ENCODE data around the gene RHO. TPM values are rescaled to one million over a fixed set of nuclear protein-coding genes. Genes with fewer than 3 reads are reported as not detected.

RHO gene
- total and polyA plus RNA-seq, 2 donors (not counting 3 experiments of a cell fraction or from before 2014, with no cell fraction given): not detected

DNA sequence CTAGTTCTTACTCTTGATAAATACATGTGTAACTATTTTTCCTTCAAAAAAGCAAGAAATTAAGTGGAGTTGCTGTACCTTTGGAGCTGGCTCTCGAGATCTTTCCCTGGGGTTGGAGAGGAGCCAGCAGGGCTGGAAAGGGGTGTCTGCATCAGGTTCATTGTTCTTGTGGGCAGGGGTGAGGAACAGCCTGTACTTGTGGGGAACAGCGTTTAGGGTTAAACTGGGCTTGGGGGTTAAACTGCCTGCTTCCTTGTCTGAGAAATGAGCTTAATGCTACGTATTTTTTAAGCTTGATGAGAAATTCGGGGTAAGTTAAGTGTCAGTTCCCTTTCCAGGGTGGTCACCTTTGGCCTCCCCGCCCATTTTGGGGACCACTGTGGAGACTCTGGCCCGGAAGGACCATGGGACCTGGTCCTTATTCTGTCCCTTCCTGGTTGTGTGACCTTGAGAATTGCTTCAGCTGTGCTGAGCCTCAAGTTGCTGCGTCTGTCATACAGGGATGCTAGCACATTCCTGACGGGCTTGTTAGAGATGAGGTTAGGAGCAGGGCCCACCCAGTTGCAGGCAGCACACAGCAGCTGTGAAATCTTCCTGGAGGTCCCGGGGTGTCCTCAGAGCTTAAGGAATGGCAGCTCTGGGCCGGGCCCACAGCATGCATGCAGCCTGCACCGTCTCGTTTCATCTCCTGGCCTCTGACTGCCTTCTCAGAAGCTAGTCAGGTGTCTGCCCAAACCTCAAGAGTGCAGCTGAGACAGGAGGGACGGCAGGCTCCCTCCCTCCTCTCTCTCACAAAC lies 26.1 kb downstream of the RHO start:
- peaks cover 17% of the 10 kb centered on the region for H3K4me1 ChIP-seq (ENCODE audit: control insufficient read depth, extremely low read depth, insufficient read depth, low read length)
- ChIA-PET POLR2A (no interaction called here), CTCF (interaction anchor here (0.9 to 5.6 kb wide), 4 partner anchors 10 to 64 kb away, joined by 3 to 49 read pairs (median 3); no protein-coding TSS in a partner anchor)
- no peaks in the 10 kb centered on the region for H3K27me3 ChIP-seq (ENCODE audit: control insufficient read depth in 2 of 2, insufficient read depth in 2 of 2, low read length in 2 of 2)
- TF ChIP-seq, protein P1, sequence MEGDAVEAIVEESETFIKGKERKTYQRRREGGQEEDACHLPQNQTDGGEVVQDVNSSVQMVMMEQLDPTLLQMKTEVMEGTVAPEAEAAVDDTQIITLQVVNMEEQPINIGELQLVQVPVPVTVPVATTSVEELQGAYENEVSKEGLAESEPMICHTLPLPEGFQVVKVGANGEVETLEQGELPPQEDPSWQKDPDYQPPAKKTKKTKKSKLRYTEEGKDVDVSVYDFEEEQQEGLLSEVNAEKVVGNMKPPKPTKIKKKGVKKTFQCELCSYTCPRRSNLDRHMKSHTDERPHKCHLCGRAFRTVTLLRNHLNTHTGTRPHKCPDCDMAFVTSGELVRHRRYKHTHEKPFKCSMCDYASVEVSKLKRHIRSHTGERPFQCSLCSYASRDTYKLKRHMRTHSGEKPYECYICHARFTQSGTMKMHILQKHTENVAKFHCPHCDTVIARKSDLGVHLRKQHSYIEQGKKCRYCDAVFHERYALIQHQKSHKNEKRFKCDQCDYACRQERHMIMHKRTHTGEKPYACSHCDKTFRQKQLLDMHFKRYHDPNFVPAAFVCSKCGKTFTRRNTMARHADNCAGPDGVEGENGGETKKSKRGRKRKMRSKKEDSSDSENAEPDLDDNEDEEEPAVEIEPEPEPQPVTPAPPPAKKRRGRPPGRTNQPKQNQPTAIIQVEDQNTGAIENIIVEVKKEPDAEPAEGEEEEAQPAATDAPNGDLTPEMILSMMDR (IDR thresholded peaks at IDR 0.05; ENCODE audit: extremely low read depth in 1 of 2, insufficient read depth in 1 of 2, low read depth in 1 of 2, low read length in 2 of 2): no peak
- TF ChIP-seq MYC (IDR thresholded peaks at IDR 0.05; ENCODE audit: low read depth, low read length) (no peak), POLR2A (IDR thresholded peaks at IDR 0.05; ENCODE audit: low read depth, low read length) (peak; percentile 32), GATA2 (IDR thresholded peaks at IDR 0.05; ENCODE audit: insufficient read depth, insufficient read length, low read depth, low read length) (no peak)
- intact Hi-C loops (cut with micrococcal nuclease) (no loop called here), dilution Hi-C loops (cut with MboI; ENCODE audit: extremely low pct_ligation_motif_present, low sequenced_read_pairs) (no loop called here)
- peak; percentile 57 for FAIRE-seq
- no peak overlapping the region for H3K4me2 ChIP-seq (ENCODE audit: insufficient read depth, low read length)
- H3K27ac ChIP-seq (ENCODE audit: insufficient read depth, low read depth, low read length): no peak overlapping the region
- DNase-seq (ENCODE audit: low read depth, low spot score): peak; percentile 20
- peaks cover 14 to 34% of the 10 kb centered on the region in 2 experiments for H3K36me3 ChIP-seq (ENCODE audit: control insufficient read depth in 2 of 2, extremely low read depth in 1 of 2, insufficient read depth in 2 of 2, low read length in 2 of 2)
- H4K20me1 ChIP-seq (replicated peaks; ENCODE audit: control insufficient read depth, extremely low read depth, insufficient read depth, low read length): no peaks in the 10 kb centered on the region
- no peak overlapping the region for H2AFZ ChIP-seq (ENCODE audit: low read depth, low read length)
- no peak overlapping the region for H3K4me3 ChIP-seq (replicated peaks in 1 of 3; ENCODE audit: insufficient read depth in 1 of 3, low read depth in 1 of 3, low read length in 3 of 3)
- H3K9me1 ChIP-seq (replicated peaks; ENCODE audit: control insufficient read depth, extremely low read depth, insufficient read depth, low read length): no peaks in the 10 kb centered on the region
- no TSS peak for BruUV-seq (replicated peaks)
- no peaks in the 10 kb centered on the region for H3K79me2 ChIP-seq (ENCODE audit: control insufficient read depth, insufficient read depth, low read length)
- no peaks in the 10 kb centered on the region for H3K9me3 ChIP-seq (replicated peaks; ENCODE audit: control insufficient read depth, insufficient read depth, low read length)
- H3K9ac ChIP-seq (replicated peaks; ENCODE audit: extremely low read depth, insufficient read depth, low read length): no peak overlapping the region

DNA sequence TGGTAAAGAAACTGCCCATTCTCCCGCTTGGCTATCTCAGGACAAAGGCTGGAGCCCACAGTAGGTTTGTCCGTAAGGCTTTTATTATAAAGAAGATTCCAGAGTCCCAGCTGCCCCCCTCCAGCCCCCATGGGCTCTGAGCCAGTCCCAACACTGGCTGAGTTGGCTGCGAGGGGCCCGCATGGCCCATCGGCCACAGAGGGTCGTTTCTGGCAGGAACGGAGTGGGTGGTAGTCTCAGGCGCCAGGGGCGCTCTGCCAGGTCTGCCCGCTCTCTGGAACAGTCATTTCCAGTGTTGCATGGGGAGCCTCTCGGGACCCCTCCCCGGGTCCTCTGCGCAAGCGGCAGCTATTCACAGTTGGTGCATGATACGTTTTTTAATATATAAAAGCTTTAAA lies 26.7 kb downstream of the RHO start:
- Histone ChIP-seq H4K20me1 (replicated peaks; ENCODE audit: control insufficient read depth, extremely low read depth, insufficient read depth, low read length) (no peaks in the 10 kb centered on the region), H3K27ac (ENCODE audit: insufficient read depth, low read depth, low read length) (no peak overlapping the region)
- intact Hi-C loops (cut with micrococcal nuclease): no loop called here

More for the DNA sequence above, 26.7 kb downstream of the RHO start:
- no peak overlapping the region for H3K9ac ChIP-seq (replicated peaks; ENCODE audit: extremely low read depth, insufficient read depth, low read length)
- no peaks in the 10 kb centered on the region for H3K9me1 ChIP-seq (replicated peaks; ENCODE audit: control insufficient read depth, extremely low read depth, insufficient read depth, low read length)
- no peak overlapping the region for H3K4me2 ChIP-seq (ENCODE audit: insufficient read depth, low read length)
- DNase-seq (ENCODE audit: low read depth, low spot score) (no peak), FAIRE-seq (no peak)
- H3K79me2 ChIP-seq (ENCODE audit: control insufficient read depth, insufficient read depth, low read length): no peaks in the 10 kb centered on the region
- peaks cover 14 to 40% of the 10 kb centered on the region in 2 experiments for H3K36me3 ChIP-seq (ENCODE audit: control insufficient read depth in 2 of 2, extremely low read depth in 1 of 2, insufficient read depth in 2 of 2, low read length in 2 of 2)
- dilution Hi-C loops (cut with MboI; ENCODE audit: extremely low pct_ligation_motif_present, low sequenced_read_pairs): no loop called here
- no peaks in the 10 kb centered on the region for H3K9me3 ChIP-seq (replicated peaks; ENCODE audit: control insufficient read depth, insufficient read depth, low read length)
- ChIA-PET POLR2A (no interaction called here), CTCF (interaction anchor here (5.6 kb wide), 1 partner anchor 65 kb away, joined by 49 read pairs; no protein-coding TSS in a partner anchor)
- H3K27me3 ChIP-seq (ENCODE audit: control insufficient read depth in 2 of 2, insufficient read depth in 2 of 2, low read length in 2 of 2): no peaks in the 10 kb centered on the region
- no peak overlapping the region for H2AFZ ChIP-seq (ENCODE audit: low read depth, low read length)
- TF ChIP-seq JUN (IDR thresholded peaks at IDR 0.05; ENCODE audit: borderline replicate concordance, insufficient read depth, insufficient read length, low read depth) (no peak), EZH2 (IDR thresholded peaks at IDR 0.05; ENCODE audit: borderline replicate concordance, low read depth, low read length, severe bottlenecking) (no peak), MYC (IDR thresholded peaks at IDR 0.05; ENCODE audit: low read depth, low read length) (no peak), POLR2AphosphoS5 (IDR thresholded peaks at IDR 0.05; ENCODE audit: insufficient read depth, low read depth, low read length) (no peak), POLR2A (IDR thresholded peaks at IDR 0.05; ENCODE audit: low read depth, low read length) (no peak), FOS (IDR thresholded peaks at IDR 0.05; ENCODE audit: borderline replicate concordance, insufficient read depth, low read length) (no peak), GATA2 (IDR thresholded peaks at IDR 0.05; ENCODE audit: insufficient read depth, insufficient read length, low read depth, low read length) (no peak)
- TF ChIP-seq, protein P2, sequence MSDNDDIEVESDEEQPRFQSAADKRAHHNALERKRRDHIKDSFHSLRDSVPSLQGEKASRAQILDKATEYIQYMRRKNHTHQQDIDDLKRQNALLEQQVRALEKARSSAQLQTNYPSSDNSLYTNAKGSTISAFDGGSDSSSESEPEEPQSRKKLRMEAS (IDR thresholded peaks at IDR 0.05; ENCODE audit: insufficient read depth, insufficient read length): no peak
- TF ChIP-seq, protein P1 (IDR thresholded peaks at IDR 0.05; ENCODE audit: extremely low read depth in 1 of 2, insufficient read depth in 1 of 2, low read depth in 1 of 2, low read length in 2 of 2): no peak
- TSS peak; percentile 66 for BruUV-seq (replicated peaks)
- H3K4me1 ChIP-seq (ENCODE audit: control insufficient read depth, extremely low read depth, insufficient read depth, low read length): peaks cover 20% of the 10 kb centered on the region
- no peak overlapping the region for H3K4me3 ChIP-seq (replicated peaks in 1 of 3; ENCODE audit: insufficient read depth in 1 of 3, low read depth in 1 of 3, low read length in 3 of 3)

Data from endothelial cell of umbilical vein (primary cell).